HepG2 (cell line): ENCODE data around the gene FAM229A. TPM values are rescaled to one million over a fixed set of nuclear protein-coding genes. Genes with fewer than 3 reads are reported as not detected.
A peak's percentile ranks its signal among the peaks of the same experiment; 100 is the strongest.

Experiments used
- ATAC-seq: fragments of 200-7000 bp; cut with Tn5 transposase; 3 replicates; pipeline ENCODE4 v1.9.1; 2020; ENCODE audit warnings: mild to moderate bottlenecking, moderate library complexity
- BruUV-seq: library from RNA; stranded (reverse); fragments of 400-500 nt; replicated peaks from 2 replicates; lab custom pipeline; 2021; lab: Mats Ljungman, UMichigan
- CTCF ChIA-PET: fragments of 300-600 bp; formaldehyde crosslinking; extraction: SDS; loops from one replicate; lab custom pipeline; 2021; ENCODE audit warnings: low total read pairs, inconsistent platforms, low intra/inter-chr PET ratio; lab: Yijun Ruan, JAX
- POLR2A ChIA-PET: fragments of 350-600 bp; sonication (Branson Sonifier 250); formaldehyde crosslinking; loops from one replicate; lab custom pipeline; 2020; ENCODE audit warnings: antibody characterized with exemption, inconsistent platforms; lab: Yijun Ruan, JAX
- DNase-seq: peaks from one replicate; pipeline ENCODE4 v3.0.0-alpha.2; 2015; ENCODE audit warnings: low spot score
- FAIRE-seq: peaks from 3 replicates; lab custom pipeline; 2011; peaks lifted over from hg19 to GRCh38; lab: Jason Lieb, UNC
- H2AFZ ChIP-seq: one replicate; pipeline ENCODE4 v1.6.1; 2011; ENCODE audit warnings: low read length, inconsistent platforms
- H3K27ac ChIP-seq: fragments of 300-600 bp; 3 replicates; pipeline ENCODE4 v1.8.0; 2011; ENCODE audit warnings: mixed run types, mild to moderate bottlenecking, mixed read lengths, low read length, inconsistent platforms; ENCODE audit not compliant: insufficient read depth; ENCODE audit errors: extremely low read length
- H3K27me3 ChIP-seq, 2 experiments: fragments of 200-600 bp in 1 of 2; 2 replicates in 1 of 2; 3 replicates in 1 of 2; pipeline versions ENCODE4 v1.6.0 to v1.8.0; 2011; ENCODE audit warnings: low read length in 2 of 2, mild to moderate bottlenecking in 2 of 2, moderate library complexity in 2 of 2, inconsistent platforms in 1 of 2; ENCODE audit not compliant: insufficient read depth in 2 of 2, control insufficient read depth in 1 of 2
- H3K36me3 ChIP-seq, 2 experiments: fragments of 200-600 bp in 1 of 2; replicated peaks in 1 of 2; 2 replicates in 1 of 2; 3 replicates in 1 of 2; pipeline versions ENCODE4 v1.5.1 to v1.8.0; 2011; ENCODE audit warnings: low read length in 2 of 2, inconsistent platforms in 1 of 2; ENCODE audit not compliant: insufficient read depth in 2 of 2, control insufficient read depth in 1 of 2
- H3K4me1 ChIP-seq: 2 replicates; pipeline ENCODE4 v1.5.1; 2012; ENCODE audit warnings: low read length, inconsistent platforms; ENCODE audit not compliant: insufficient read depth
- H3K4me2 ChIP-seq: 2 replicates; pipeline ENCODE4 v1.6.0; 2011; ENCODE audit warnings: low read depth, low read length, inconsistent platforms
- H3K4me3 ChIP-seq, 3 experiments: fragments of 200-600 bp in 1 of 3; sonication (generic), shearing (Covaris generic) in 1 of 3; replicated peaks in 1 of 3; 2 replicates each; pipeline ENCODE4 v1.5.1; 2011 to 2016; ENCODE audit warnings: low read length in 3 of 3, inconsistent platforms in 2 of 3, low read depth in 2 of 3, mild to moderate bottlenecking in 2 of 3, control low read depth in 1 of 3, mixed read lengths in 1 of 3; ENCODE audit not compliant: insufficient read depth in 1 of 3
- H3K79me2 ChIP-seq: one replicate; pipeline ENCODE4 v1.6.1; 2011; ENCODE audit warnings: low read length, inconsistent platforms; ENCODE audit not compliant: insufficient read depth
- H3K9ac ChIP-seq: 2 replicates; pipeline ENCODE4 v1.6.0; 2011; ENCODE audit warnings: mild to moderate bottlenecking, low read depth, low read length, inconsistent platforms; ENCODE audit not compliant: insufficient read depth
- H3K9me3 ChIP-seq: 2 replicates; pipeline ENCODE4 v1.5.1; 2012; ENCODE audit warnings: mild to moderate bottlenecking, low read length
- H4K20me1 ChIP-seq: 2 replicates; pipeline ENCODE4 v1.6.0; 2011; ENCODE audit warnings: inconsistent platforms, mild to moderate bottlenecking, low read length, moderate library complexity; ENCODE audit not compliant: insufficient read depth
- ARNT2 ChIP-seq: sonication (generic); formaldehyde crosslinking; IDR thresholded peaks from 2 replicates; pipeline ENCODE4 v1.8.0; 2022; ENCODE audit warnings: mild to moderate bottlenecking, low read depth, missing genetic modification reagents, moderate library complexity
- BATF2 ChIP-seq: sonication (generic); formaldehyde crosslinking; IDR thresholded peaks from 2 replicates; pipeline ENCODE4 v1.8.0; 2022; ENCODE audit warnings: mild to moderate bottlenecking, missing genetic modification reagents, moderate library complexity
- EZH2 ChIP-seq: conservative IDR thresholded peaks from 2 replicates; pipeline ENCODE4 v1.6.1; 2012; ENCODE audit warnings: mild to moderate bottlenecking, low read depth, low read length, moderate library complexity
- FOSL1 ChIP-seq: sonication (generic); formaldehyde crosslinking; IDR thresholded peaks from 2 replicates; pipeline ENCODE4 v1.9.0; 2021; ENCODE audit warnings: missing genetic modification reagents, borderline replicate concordance
- HMG20A ChIP-seq: IDR thresholded peaks from 2 replicates; pipeline ENCODE4 v1.6.1; 2016; ENCODE audit warnings: borderline replicate concordance
- HMGA1 ChIP-seq: sonication (generic); formaldehyde crosslinking; conservative IDR thresholded peaks from 2 replicates; pipeline ENCODE4 v1.4.0; 2020; ENCODE audit warnings: missing genetic modification reagents
- PREB ChIP-seq: sonication (generic); formaldehyde crosslinking; IDR thresholded peaks from 2 replicates; pipeline ENCODE4 v1.4.0; 2020; ENCODE audit warnings: missing genetic modification reagents
- TMF1 ChIP-seq: sonication (generic); formaldehyde crosslinking; IDR thresholded peaks from 2 replicates; pipeline ENCODE4 v1.8.1; 2022; ENCODE audit warnings: low read depth, missing genetic modification reagents
- ZNF34 ChIP-seq: sonication (generic); formaldehyde crosslinking; IDR thresholded peaks from 2 replicates; pipeline ENCODE4 v1.4.0; 2020; ENCODE audit warnings: mild to moderate bottlenecking, missing genetic modification reagents, borderline replicate concordance
- ZNF816 ChIP-seq: sonication (generic); formaldehyde crosslinking; IDR thresholded peaks from 2 replicates; pipeline ENCODE4 v1.8.0; 2022; ENCODE audit warnings: missing genetic modification reagents, mild to moderate bottlenecking, borderline replicate concordance
- ZNF891 ChIP-seq: sonication (generic); formaldehyde crosslinking; IDR thresholded peaks from 2 replicates; pipeline ENCODE4 v1.5.0; 2020; ENCODE audit warnings: mild to moderate bottlenecking, missing genetic modification reagents
- WGBS: methylation state at CpG from one replicate; pipeline ENCODE4 v1.1.6; 2017; ENCODE audit warnings: low lambda C conversion rate; 5-methylcytosine and 5-hydroxymethylcytosine counted together
- in situ Hi-C: cut with HindIII; loops from 2 replicates; pipeline ENCODE4 v1.10.0; 2017; ENCODE audit warnings: low pct_unique_long_range_greater_than_20kb; ENCODE audit not compliant: extremely low pct_ligation_motif_present
- intact Hi-C: fragments of 100-400 bp; cut with micrococcal nuclease; formaldehyde crosslinking; loops from one replicate; pipeline ENCODE4 v1.10.0; 2022; ENCODE audit not compliant: unreplicated experiment
- polyA plus RNA-seq, 8 experiments: library from polyadenylated mRNA; depleted of rRNA in 3 of 8; stranded (reverse) in 7 of 8; unstranded in 1 of 8; fragments of >200 nt; fragmentation: Illumina TruSeq in 4 of 8; extraction: Trizol in 4 of 8; gene quantifications; 2 replicates each; pipeline versions ENCODE4 v1.2.1 to v1.2.3, GENCODE V29; 2011 to 2016; ENCODE audit warnings: low read depth in 4 of 8, missing spikeins in 1 of 8, mixed read lengths in 1 of 8; ENCODE audit not compliant: insufficient read depth in 1 of 8
- total RNA-seq, 5 experiments: library from RNA; depleted of rRNA; stranded (reverse); fragments of >200 nt; fragmentation: Illumina TruSeq; extraction: Trizol; gene quantifications; 2 replicates each; pipeline ENCODE4 v1.2.3, GENCODE V29; 2016; ENCODE audit warnings: low read depth in 1 of 5
- TF ChIP-seq, protein P1 (sequence below): sonication (generic); formaldehyde crosslinking; IDR thresholded peaks from 2 replicates; pipeline ENCODE4 v1.4.0; 2020; ENCODE audit warnings: mild to moderate bottlenecking, missing genetic modification reagents

The FAM229A gene
- total and polyA plus RNA-seq, 2 of the 13 experiments (the other 11 are each of a cell fraction or from before 2014, with no cell fraction given): 3.2 to 17.6 TPM

DNA sequence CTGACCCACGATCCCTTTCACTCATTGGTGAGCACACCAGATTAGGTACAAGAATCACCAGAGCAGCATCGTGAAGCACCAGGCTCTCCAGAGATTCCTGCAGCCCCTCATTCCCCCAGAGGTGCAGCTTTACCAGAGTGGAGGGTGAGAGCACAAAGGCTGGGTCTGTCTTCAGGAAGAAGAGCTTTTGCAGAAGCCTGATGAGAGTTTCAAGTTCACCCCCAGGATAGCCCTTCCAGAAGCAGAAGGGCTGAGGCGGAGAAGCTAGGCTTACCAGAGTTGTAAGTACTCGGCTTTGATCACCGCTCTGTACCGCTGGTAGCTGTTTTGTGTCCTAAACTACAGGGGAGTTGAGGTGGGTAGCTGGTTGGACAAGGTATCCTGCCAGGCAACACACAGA is 3.2 kb upstream of the FAM229A start:
- intact Hi-C loops: no loop called here
- Histone ChIP-seq H3K9ac (no peak overlapping the region), H3K4me3 (no peak overlapping the region), H3K27ac (no peak overlapping the region), H3K36me3 (peaks cover 20 to 59% of the 10 kb centered on the region in 2 experiments), H3K4me2 (no peak overlapping the region), H3K4me1 (no peaks in the 10 kb centered on the region), H3K79me2 (no peaks in the 10 kb centered on the region), H2AFZ (no peak overlapping the region), H3K9me3 (no peaks in the 10 kb centered on the region), H3K27me3 (no peaks in the 10 kb centered on the region), H4K20me1 (no peaks in the 10 kb centered on the region)
- WGBS: 97% methylated on average over 6 of the region's 6 CpGs
- TF ChIP-seq, protein P1, sequence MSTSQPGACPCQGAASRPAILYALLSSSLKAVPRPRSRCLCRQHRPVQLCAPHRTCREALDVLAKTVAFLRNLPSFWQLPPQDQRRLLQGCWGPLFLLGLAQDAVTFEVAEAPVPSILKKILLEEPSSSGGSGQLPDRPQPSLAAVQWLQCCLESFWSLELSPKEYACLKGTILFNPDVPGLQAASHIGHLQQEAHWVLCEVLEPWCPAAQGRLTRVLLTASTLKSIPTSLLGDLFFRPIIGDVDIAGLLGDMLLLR (CRISPR knock-in tag): no peak
- no peak for TF ChIP-seq ZNF891 (CRISPR knock-in tag)
- no peak for TF ChIP-seq PREB (CRISPR knock-in tag)
- TF ChIP-seq HMG20A (CRISPR knock-in tag): no peak
- no peak for TF ChIP-seq EZH2
- POLR2A ChIA-PET: interaction anchor here (0.9 to 1.7 kb wide), 4 partner anchors 13 to 29 kb away, joined by 3 to 7 read pairs (median 4); partner anchors contain the start of genes BSDC1 and MARCKSL1
- DNase-seq (no peak), FAIRE-seq (no peak), ATAC-seq (no peak)
- CTCF ChIA-PET: no interaction called here
- in situ Hi-C loops: no loop called here
- no TSS peak for BruUV-seq

DNA sequence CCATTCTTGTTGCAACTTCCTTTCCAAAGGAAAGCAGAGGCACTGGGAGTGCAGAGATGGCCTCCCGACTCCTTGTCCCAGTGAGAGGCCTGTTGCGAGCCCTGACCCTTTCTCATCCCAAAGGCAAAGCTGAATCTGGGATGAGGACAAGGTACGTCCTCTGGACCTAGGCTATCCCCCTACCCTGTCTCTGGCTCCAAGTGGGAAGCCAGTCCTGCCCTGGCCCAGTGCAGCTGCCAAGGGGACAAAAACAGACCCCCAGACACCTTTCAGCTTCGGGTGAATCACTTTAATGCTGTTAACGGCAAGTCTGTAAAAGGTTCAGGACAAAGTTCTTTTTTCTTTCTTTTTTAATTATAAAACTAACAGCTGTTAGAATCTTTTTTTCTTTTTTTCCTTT is 2.6 kb upstream of the FAM229A start:
- Histone ChIP-seq H3K4me2 (no peak overlapping the region), H3K27me3 (no peaks in the 10 kb centered on the region), H4K20me1 (no peaks in the 10 kb centered on the region), H3K79me2 (no peaks in the 10 kb centered on the region), H3K27ac (no peak overlapping the region), H3K4me3 (no peak overlapping the region), H3K9ac (no peak overlapping the region), H2AFZ (no peak overlapping the region), H3K9me3 (no peaks in the 10 kb centered on the region), H3K36me3 (peaks cover 20 to 59% of the 10 kb centered on the region in 2 experiments), H3K4me1 (no peaks in the 10 kb centered on the region)
- ATAC-seq: no peak
- TF ChIP-seq ZNF816 (CRISPR knock-in tag) (no peak), HMGA1 (CRISPR knock-in tag) (no peak), ARNT2 (CRISPR knock-in tag) (no peak), FOSL1 (CRISPR knock-in tag) (no peak), BATF2 (CRISPR knock-in tag) (no peak), ZNF34 (CRISPR knock-in tag) (no peak), TMF1 (CRISPR knock-in tag) (no peak)
- FAIRE-seq: no peak
- DNase-seq: no peak
- CTCF ChIA-PET: no interaction called here
- in situ Hi-C loops: no loop called here
- POLR2A ChIA-PET: interaction anchor here (1.3 to 1.7 kb wide), 2 partner anchors 13 to 26 kb away, joined by 3 to 7 read pairs; no protein-coding TSS in a partner anchor
- intact Hi-C loops: no loop called here
- BruUV-seq: TSS peak; percentile 26
- 93% methylated on average over 3 of the region's 5 CpGs for WGBS
